Caki2 (cell line): Measurements from ENCODE around the gene SREK1. TPM values are rescaled to one million over a fixed set of nuclear protein-coding genes. Genes with fewer than 3 reads are reported as not detected.
"Not testable (repeated sequence)": the region's sequence is repeated elsewhere in the genome, so short reads cannot be mapped to it uniquely, and the experiment has no call there.

Source experiments
- DNase-seq: peaks from one replicate; pipeline ENCODE4 v3.0.0-alpha.2; 2015; ENCODE audit warnings: low read depth
- in situ Hi-C: cut with HindIII; loops from 2 replicates; pipeline ENCODE4 v1.10.0; 2016; ENCODE audit warnings: low sequenced_read_pairs, low pct_unique_long_range_greater_than_20kb, mixed read lengths
- total RNA-seq: library from RNA; depleted of rRNA; stranded (reverse); fragments of >200 nt; shearing (Covaris generic); gene quantifications from 2 replicates; pipeline ENCODE4 v1.2.3, GENCODE V29; 2014; ENCODE audit warnings: low replicate concordance; rRNA removed

Gene SREK1
- 6.1 and 6.5 TPM in 2 replicates for total RNA-seq

GRCh38 chr5:66144074-66144833 lies at the start of gene SREK1:
TSS of gene SREK1 (plus strand) at chr5:66144300. CDS start at chr5:66144377, 77 bp downstream.
- DNase-seq, result peak; percentile 93
- in situ Hi-C loops, result no loop called here

GRCh38 chr5:66100851-66101250 lies 43.2 kb upstream of the SREK1 start:
- no peak for DNase-seq
- in situ Hi-C loops, result no loop called here

DNA sequence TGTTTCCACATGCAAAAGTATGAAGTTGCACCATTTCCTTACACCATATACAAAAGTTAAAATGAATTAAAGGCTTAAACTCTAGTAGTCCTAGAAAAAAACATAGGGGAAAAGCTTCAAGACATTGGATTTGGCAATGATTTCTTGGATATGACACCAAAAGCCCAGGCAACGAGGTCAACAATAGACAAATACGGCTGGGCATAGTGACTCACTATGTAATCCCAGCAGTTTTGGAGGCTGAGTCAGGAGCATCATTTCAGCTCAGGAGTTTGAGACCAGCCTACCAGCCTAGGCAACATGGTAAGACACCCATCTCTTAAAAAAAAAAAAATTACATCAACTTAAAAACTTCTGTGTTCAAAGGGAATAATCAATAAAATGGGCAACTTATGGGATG lies 30.9 kb upstream of the SREK1 start:
- DNase-seq, result no peak

DNA sequence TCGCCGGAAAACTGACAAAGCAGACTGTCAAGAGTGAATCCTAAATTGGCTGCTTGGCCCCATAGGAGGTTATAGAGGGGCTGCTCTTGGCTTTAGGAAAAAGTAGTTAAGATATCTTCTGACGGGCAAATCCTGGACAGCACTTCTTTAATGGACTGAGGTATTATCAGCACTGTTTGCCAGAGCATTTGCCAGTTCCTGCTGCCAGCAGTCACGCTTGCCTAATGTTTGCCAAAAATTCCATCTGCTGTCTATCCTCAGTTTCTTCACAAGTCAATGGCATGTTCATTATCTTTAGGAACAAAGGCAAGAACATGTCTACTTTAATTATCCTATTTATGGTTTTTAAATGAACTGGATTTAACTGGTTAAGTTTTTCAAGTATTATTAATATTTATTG lies 25.8 kb upstream of the SREK1 start:
- DNase-seq, result no peak
- in situ Hi-C loops, result no loop called here

More for the DNA sequence above, 30.9 kb upstream of the SREK1 start:
- in situ Hi-C loops, result no loop called here

DNA sequence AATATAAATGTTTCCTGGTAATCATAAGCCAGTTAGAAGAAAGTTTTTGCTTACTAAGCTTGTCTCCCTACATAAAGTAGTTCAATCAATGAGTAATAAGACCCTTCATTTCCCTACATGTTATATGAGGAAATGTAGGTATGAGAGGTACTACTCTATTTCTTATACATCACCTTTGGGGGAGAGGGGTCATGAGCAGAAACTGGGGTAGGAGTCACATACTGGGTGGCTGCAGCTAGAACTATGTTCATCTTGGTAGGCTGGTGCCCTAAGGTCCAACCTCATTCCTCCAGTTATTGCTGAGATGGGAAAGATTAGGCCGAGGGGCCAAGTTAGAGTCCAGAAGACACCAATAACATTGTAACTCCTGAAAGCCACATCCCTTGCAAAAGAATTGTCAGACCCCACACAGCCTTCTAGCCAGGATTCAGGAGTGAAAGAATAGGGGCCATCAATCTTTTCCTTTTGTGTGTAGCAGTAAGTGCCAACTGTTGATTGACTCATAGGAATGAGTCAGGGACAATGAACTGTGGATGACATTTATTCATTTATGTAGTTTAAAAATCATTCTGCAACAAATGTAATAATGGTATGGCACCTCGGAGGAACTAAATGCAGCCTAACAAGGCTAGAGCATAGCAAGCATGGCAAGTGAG lies 21.6 kb upstream of the SREK1 start:
- in situ Hi-C loops, result no loop called here
- DNase-seq, result no peak

GRCh38 chr5:66129144-66129543 lies 15.0 kb upstream of the SREK1 start:
- DNase-seq, result no peak
- in situ Hi-C loops, result no loop called here

GRCh38 chr5:66130493-66130892 lies 13.6 kb upstream of the SREK1 start:
- DNase-seq, result no peak
- in situ Hi-C loops, result no loop called here

DNA sequence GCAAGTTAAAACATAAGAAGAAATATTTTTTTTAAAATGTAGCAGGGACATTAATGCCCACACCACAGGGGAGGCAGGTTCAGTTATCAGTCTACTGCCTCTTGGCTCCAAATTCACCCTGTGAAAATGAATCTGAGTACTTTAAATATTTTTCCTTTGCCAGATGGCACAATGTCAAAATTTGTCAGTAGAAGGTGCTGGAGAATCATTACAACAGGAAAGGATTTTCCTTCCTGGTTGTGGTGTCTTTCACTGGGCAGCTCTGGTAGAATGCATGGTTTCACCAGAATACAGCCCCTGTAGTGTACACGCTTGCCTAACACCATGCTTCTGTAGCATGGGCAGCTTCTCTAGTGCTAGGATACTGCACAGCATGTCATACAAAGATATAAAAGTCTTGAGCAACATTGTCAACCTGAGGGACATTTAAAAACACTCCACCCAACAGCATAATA lies 9.7 kb upstream of the SREK1 start:
- DNase-seq, result no peak
- in situ Hi-C loops, result no loop called here

DNA sequence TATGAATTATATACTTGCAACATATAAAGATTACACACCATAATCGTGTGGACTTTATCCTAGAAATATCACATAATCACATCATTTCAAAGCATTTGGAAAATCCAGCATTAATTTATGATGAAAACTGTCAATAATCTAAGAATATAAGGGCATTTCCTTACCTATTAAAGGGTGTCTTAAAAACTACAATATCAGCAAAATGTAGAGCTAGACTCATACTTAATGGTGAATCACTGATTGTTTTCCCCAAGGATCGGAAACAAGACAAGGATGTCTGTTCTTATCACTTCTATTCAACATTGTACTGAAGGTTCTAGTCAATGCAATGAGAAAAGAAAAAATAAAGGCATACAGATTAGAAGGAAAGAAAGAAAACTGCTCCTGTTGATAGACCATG lies 8.0 kb upstream of the SREK1 start:
- in situ Hi-C loops, result no loop called here

GRCh38 chr5:66136944-66137343 lies 7.2 kb upstream of the SREK1 start:
- DNase-seq, in situ Hi-C loops: not testable (repeated sequence)

More for the DNA sequence above, 8.0 kb upstream of the SREK1 start:
- no peak for DNase-seq

- in situ Hi-C loops, result no loop called here
- DNase-seq, result no peak
Measured at GRCh38 chr5:66138637-66139317, 5.3 kb upstream of the SREK1 start.

- in situ Hi-C loops, result no loop called here
- DNase-seq, result no peak
Measured at GRCh38 chr5:66139318-66139712, 4.8 kb upstream of the SREK1 start.

- in situ Hi-C loops, result no loop called here
- no peak for DNase-seq
Measured at GRCh38 chr5:66142417-66142816, 1.7 kb upstream of the SREK1 start.

GRCh38 chr5:66143473-66144073 lies 527 bp upstream of the SREK1 start:
- in situ Hi-C loops, result no loop called here
- DNase-seq, result no peak

- peak; percentile 85 for DNase-seq
- in situ Hi-C loops, result no loop called here
Measured at GRCh38 chr5:66144834-66145390, 812 bp downstream of the SREK1 start.

- in situ Hi-C loops, result no loop called here
- no peak for DNase-seq
Measured at GRCh38 chr5:66145737-66146136, 1.6 kb downstream of the SREK1 start.

DNA sequence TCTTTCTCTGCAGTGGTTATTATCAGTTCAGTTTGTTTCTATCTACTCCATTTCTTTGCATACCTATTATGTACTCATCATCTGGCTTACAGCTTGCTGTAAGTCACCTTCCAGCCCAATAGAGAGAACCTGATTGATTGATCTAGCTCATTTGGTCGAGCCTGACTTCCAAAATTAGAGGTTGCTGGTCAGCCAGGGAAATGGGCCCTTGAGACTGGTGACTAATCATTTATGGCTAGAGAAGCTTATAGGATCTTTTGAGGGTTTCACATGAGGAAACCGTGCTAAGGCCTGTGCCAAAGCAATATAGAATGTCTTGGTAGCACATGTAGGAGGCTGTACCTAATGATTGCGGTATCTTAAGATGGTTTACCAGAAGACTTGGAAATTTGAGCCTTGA lies 5.8 kb downstream of the SREK1 start:
- in situ Hi-C loops, result no loop called here
- no peak for DNase-seq

DNA sequence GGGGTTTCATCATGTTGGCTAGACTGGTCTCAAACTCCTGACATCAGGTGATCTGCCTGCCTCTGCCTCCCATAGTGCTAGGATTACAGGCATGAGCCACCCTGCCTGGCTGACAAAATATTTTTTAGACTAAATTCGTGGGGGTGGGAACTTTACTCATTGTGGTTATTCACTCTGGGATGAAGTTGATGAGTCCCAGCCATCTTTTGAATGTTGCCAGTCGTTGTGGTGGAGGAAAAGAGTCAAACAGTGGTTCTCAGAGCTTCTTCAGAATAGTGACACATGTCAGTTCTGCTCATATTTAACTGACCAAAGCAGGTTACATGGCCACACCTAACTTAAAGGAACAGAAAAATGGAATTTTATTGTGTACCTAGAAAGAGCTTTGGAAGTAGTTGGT lies 6.9 kb downstream of the SREK1 start:
- in situ Hi-C loops, result no loop called here

More for the DNA sequence above, 6.9 kb downstream of the SREK1 start:
- no peak for DNase-seq
